Stimulated activated CD4-positive, alpha-beta T cell treated with anti-CD3 and anti-CD28 coated beads, Interleukin-1b, Interleukin-23, amount 100 ng/mL, for 48 hours (primary cell): ENCODE measurements around the gene NBAS.
"Not testable (repeated sequence)": the region's sequence is repeated elsewhere in the genome, so short reads cannot be mapped to it uniquely, and the experiment has no call there.

Source experiments
- DNase-seq: peaks from one replicate; pipeline ENCODE4 v3.0.0-alpha.2; 2020

NBAS gene

GRCh38 chr2:15557887-15558311 lies 3.2 kb downstream of the NBAS start:
- no peak for DNase-seq

- no peak for DNase-seq
Observed at GRCh38 chr2:15556311-15556930, 4.7 kb downstream of the NBAS start.

- no peak for DNase-seq
Observed at GRCh38 chr2:15555760-15556193, 5.4 kb downstream of the NBAS start.

GRCh38 chr2:15554525-15555218 lies 6.5 kb downstream of the NBAS start:
- DNase-seq = no peak

- no peak for DNase-seq
Observed at GRCh38 chr2:15553951-15554350, 7.2 kb downstream of the NBAS start.

GRCh38 chr2:15553519-15553918 lies 7.6 kb downstream of the NBAS start:
- no peak for DNase-seq

GRCh38 chr2:15548974-15549373 lies 12.2 kb downstream of the NBAS start:
- no peak for DNase-seq

- no peak for DNase-seq
Observed at GRCh38 chr2:15547115-15547876, 13.8 kb downstream of the NBAS start.

GRCh38 chr2:15546297-15547098 lies 14.6 kb downstream of the NBAS start:
- DNase-seq = no peak

- DNase-seq = no peak
Observed at GRCh38 chr2:15544227-15544626, 16.9 kb downstream of the NBAS start.

- DNase-seq = no peak
Observed at GRCh38 chr2:15543541-15543940, 17.6 kb downstream of the NBAS start.

- DNase-seq = no peak
Observed at GRCh38 chr2:15543053-15543452, 18.1 kb downstream of the NBAS start.

- DNase-seq = not testable (repeated sequence)
Observed at GRCh38 chr2:15542269-15542668, 18.9 kb downstream of the NBAS start.

GRCh38 chr2:15540523-15540922 lies 20.6 kb downstream of the NBAS start:
- DNase-seq = not testable (repeated sequence)

GRCh38 chr2:15539999-15540398 lies 21.1 kb downstream of the NBAS start:
- no peak for DNase-seq

- no peak for DNase-seq
Observed at GRCh38 chr2:15538792-15539191, 22.3 kb downstream of the NBAS start.

- DNase-seq = no peak
Observed at GRCh38 chr2:15533860-15534480, 27.2 kb downstream of the NBAS start.

- DNase-seq = no peak
Observed at GRCh38 chr2:15532996-15533395, 28.1 kb downstream of the NBAS start.

- no peak for DNase-seq
Observed at GRCh38 chr2:15531095-15531854, 29.9 kb downstream of the NBAS start.

- no peak for DNase-seq
Observed at GRCh38 chr2:15527074-15527739, 33.9 kb downstream of the NBAS start.

GRCh38 chr2:15521641-15522181 lies 39.4 kb downstream of the NBAS start:
- DNase-seq = no peak
